Pulmonary artery endothelial cell (primary cell): ENCODE data around the gene TIAM2. TPM values are rescaled to one million over a fixed set of nuclear protein-coding genes. Genes with fewer than 3 reads are reported as not detected.
"Not testable (repeated sequence)": the region's sequence is repeated elsewhere in the genome, so short reads cannot be mapped to it uniquely, and the experiment has no call there.

Experiments used
- DNase-seq: peaks from one replicate; pipeline ENCODE4 v3.0.0-alpha.2; 2011; ENCODE audit warnings: low read depth, low spot score
- total RNA-seq: library from RNA; depleted of rRNA; stranded (reverse); fragments of >200 nt; gene quantifications from 2 replicates; pipeline ENCODE4 v1.2.3, GENCODE V29; 2014

The TIAM2 gene
- total RNA-seq, 1 donor from 2014 or later: 10.9 TPM

GRCh38 chr6:155227046-155227445, 231.9 kb downstream of the TIAM2 start:
- no peak for DNase-seq

- no peak for DNase-seq
Observed at GRCh38 chr6:155228546-155229166, 233.5 kb downstream of the TIAM2 start.

- DNase-seq: not testable (repeated sequence)
Observed at GRCh38 chr6:155230975-155231374, 235.9 kb downstream of the TIAM2 start.

GRCh38 chr6:155232848-155233247, 237.7 kb downstream of the TIAM2 start:
- DNase-seq: no peak

GRCh38 chr6:155234167-155234566, 239.1 kb downstream of the TIAM2 start:
- no peak for DNase-seq

- no peak for DNase-seq
Observed at GRCh38 chr6:155234687-155235086, 239.6 kb downstream of the TIAM2 start.

- DNase-seq: no peak
Observed at GRCh38 chr6:155235087-155235486, 240.0 kb downstream of the TIAM2 start.

GRCh38 chr6:155237613-155238012, 242.5 kb downstream of the TIAM2 start:
- no peak for DNase-seq

GRCh38 chr6:155240905-155241600, 245.9 kb downstream of the TIAM2 start:
- no peak for DNase-seq

GRCh38 chr6:155241966-155242365, 246.9 kb downstream of the TIAM2 start:
- DNase-seq: no peak

- DNase-seq: no peak
Observed at GRCh38 chr6:155244434-155244833, 249.3 kb downstream of the TIAM2 start.

- no peak for DNase-seq
Observed at GRCh38 chr6:155245193-155245592, 250.1 kb downstream of the TIAM2 start.

GRCh38 chr6:155245831-155246230, 250.7 kb downstream of the TIAM2 start:
- no peak for DNase-seq

GRCh38 chr6:155246825-155247224, 251.7 kb downstream of the TIAM2 start:
- no peak for DNase-seq

GRCh38 chr6:155247618-155248007, 252.5 kb downstream of the TIAM2 start:
- DNase-seq: no peak

- peak; percentile 40 for DNase-seq
Observed at GRCh38 chr6:155248008-155249001, 253.2 kb downstream of the TIAM2 start.

- no peak for DNase-seq
Observed at GRCh38 chr6:155250701-155251381, 255.7 kb downstream of the TIAM2 start.

- DNase-seq: no peak
Observed at GRCh38 chr6:155252581-155252980, 257.5 kb downstream of the TIAM2 start.

- no peak for DNase-seq
Observed at GRCh38 chr6:155253337-155253736, 258.2 kb downstream of the TIAM2 start.

GRCh38 chr6:155254139-155254538, 259.0 kb downstream of the TIAM2 start:
- DNase-seq: no peak

GRCh38 chr6:155256122-155256795, 261.1 kb downstream of the TIAM2 start:
- DNase-seq: no peak
